ENCODE data around the gene CARD11.

GRCh38 chr7:2932402-2933251 lies 111.0 kb downstream of the CARD11 start:
- TF ChIP-seq POLR2A (IDR thresholded peaks at IDR 0.05), result no peak
- TF ChIP-seq CTCF (IDR thresholded peaks at IDR 0.05), result no peak

Measured in right lobe of liver (tissue), 4 donors.